HG03460 (cell line): ENCODE data around the gene AGBL4.

Experiments
- ATAC-seq: cut with Tn5 transposase; IDR thresholded peaks from one replicate; pipeline ENCODE4 v1.9.1; 2021; ENCODE audit not compliant: unreplicated experiment

Gene AGBL4

GRCh38 chr1:48693674-48694320 lies 1330.0 kb downstream of the AGBL4 start:
- ATAC-seq: no peak

GRCh38 chr1:48693180-48693579 lies 1330.6 kb downstream of the AGBL4 start:
- no peak for ATAC-seq

- no peak for ATAC-seq
These were observed 1331.5 kb downstream of the AGBL4 start for GRCh38 chr1:48692235-48692634.

- peak; percentile 53 for ATAC-seq
These were observed 1332.2 kb downstream of the AGBL4 start for GRCh38 chr1:48691429-48692001.

GRCh38 chr1:48688102-48688760 lies 1335.5 kb downstream of the AGBL4 start:
- peak; percentile 73 for ATAC-seq

- no peak for ATAC-seq
These were observed 1336.3 kb downstream of the AGBL4 start for GRCh38 chr1:48687282-48688045.

GRCh38 chr1:48686159-48686558 lies 1337.6 kb downstream of the AGBL4 start:
- ATAC-seq: no peak

- ATAC-seq: no peak
These were observed 1339.4 kb downstream of the AGBL4 start for GRCh38 chr1:48684381-48684780.

GRCh38 chr1:48683839-48684238 lies 1339.9 kb downstream of the AGBL4 start:
- no peak for ATAC-seq

- ATAC-seq: no peak
These were observed 1342.1 kb downstream of the AGBL4 start for GRCh38 chr1:48681476-48682305.

GRCh38 chr1:48680411-48681035 lies 1343.2 kb downstream of the AGBL4 start:
- no peak for ATAC-seq

GRCh38 chr1:48679859-48680258 lies 1343.9 kb downstream of the AGBL4 start:
- no peak for ATAC-seq

GRCh38 chr1:48678710-48679505 lies 1344.8 kb downstream of the AGBL4 start:
- peak; percentile 39 for ATAC-seq

- peak; percentile 42 for ATAC-seq
These were observed 1346.2 kb downstream of the AGBL4 start for GRCh38 chr1:48677306-48678287.

- ATAC-seq: no peak
These were observed 1346.9 kb downstream of the AGBL4 start for GRCh38 chr1:48676822-48677221.

- ATAC-seq: no peak
These were observed 1347.4 kb downstream of the AGBL4 start for GRCh38 chr1:48676376-48676775.

GRCh38 chr1:48675251-48675650 lies 1348.5 kb downstream of the AGBL4 start:
- no peak for ATAC-seq

- no peak for ATAC-seq
These were observed 1349.1 kb downstream of the AGBL4 start for GRCh38 chr1:48674641-48675040.
